Measurements from ENCODE around the gene HRCT1.

The HRCT1 gene

GRCh38 chr9:35945341-35946018 lies 39.5 kb downstream of the HRCT1 start:
- DNase-seq: peak; percentile 20

DNA sequence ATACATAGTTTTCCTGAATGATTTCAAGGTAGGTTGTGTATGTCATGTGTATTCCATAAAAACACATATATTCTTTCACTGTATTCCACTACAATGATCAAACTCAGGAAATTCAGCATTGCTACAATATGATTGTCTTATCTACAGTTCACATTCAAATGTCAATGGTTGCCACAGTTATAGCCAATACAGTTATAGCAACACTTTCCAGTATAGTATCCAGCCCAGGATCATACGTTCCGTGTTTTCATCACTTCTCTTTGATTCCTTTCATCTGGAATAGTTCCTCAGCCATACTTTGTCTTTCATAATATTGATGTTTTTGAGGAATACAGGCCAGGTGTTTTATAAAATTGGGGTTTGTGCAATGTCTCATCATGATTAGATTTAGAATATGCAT lies 42.4 kb downstream of the HRCT1 start:
- no peak for DNase-seq

GRCh38 chr9:35948901-35949318 lies 42.9 kb downstream of the HRCT1 start:
- DNase-seq: no peak

GRCh38 chr9:35951736-35952135 lies 45.7 kb downstream of the HRCT1 start:
- DNase-seq: no peak

- no peak for DNase-seq
Measured at GRCh38 chr9:35952526-35953191, 46.7 kb downstream of the HRCT1 start.

DNA sequence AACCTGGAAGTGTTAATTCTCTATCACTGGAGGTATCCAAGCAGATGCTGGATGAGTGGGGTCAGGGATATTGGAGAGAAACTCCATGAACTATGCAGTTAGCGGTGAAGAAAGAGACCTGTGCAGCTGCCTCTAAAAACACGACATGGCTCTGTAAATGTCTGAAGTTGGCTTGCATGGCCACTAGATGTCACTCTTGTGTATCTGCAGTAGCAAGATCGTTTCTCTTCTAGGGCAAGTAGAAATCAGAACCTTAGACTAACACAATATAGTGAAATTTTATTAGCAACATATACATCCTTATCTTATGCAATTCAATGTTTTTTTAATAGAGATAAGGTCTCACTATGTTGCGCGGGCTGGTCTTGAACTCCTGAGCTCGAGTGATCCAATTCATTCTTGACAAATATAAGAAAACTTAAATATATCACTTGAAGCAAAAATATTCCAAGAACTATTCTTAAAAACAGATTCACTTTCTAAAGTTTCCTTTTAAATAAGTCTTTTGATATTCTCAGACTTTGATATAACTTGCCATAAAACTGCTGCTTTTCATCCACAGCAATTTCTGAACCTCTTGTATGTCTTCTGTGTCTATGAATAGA lies 49.0 kb downstream of the HRCT1 start:
- no peak for DNase-seq

GRCh38 chr9:35956651-35957050 lies 50.6 kb downstream of the HRCT1 start:
- DNase-seq: no peak
